NOMO-1 treated with dmso at 0.1 percent for 144 hours (cell line): ENCODE measurements around the gene PHYHIPL.

Experiments
- DNase-seq: peaks from one replicate; lab custom pipeline; 2025; ENCODE audit not compliant: unreplicated experiment; lab: John Stamatoyannopoulos, UW

Gene PHYHIPL

GRCh38 chr10:59176241-59177030, at the start of gene PHYHIPL:
PHYHIPL (plus strand) TSS chr10:59176643; CDS start chr10:59176854, 211 bp downstream.
- DNase-seq, result no peak

- DNase-seq, result no peak
Observed at GRCh38 chr10:59126991-59127390, 49.5 kb upstream of the PHYHIPL start.

- DNase-seq, result no peak
Observed at GRCh38 chr10:59127991-59128390, 48.5 kb upstream of the PHYHIPL start.

- no peak for DNase-seq
Observed at GRCh38 chr10:59129867-59130266, 46.6 kb upstream of the PHYHIPL start.

GRCh38 chr10:59131666-59132065, 44.8 kb upstream of the PHYHIPL start:
- no peak for DNase-seq

- no peak for DNase-seq
Observed at GRCh38 chr10:59133841-59134593, 42.4 kb upstream of the PHYHIPL start.

- DNase-seq, result no peak
Observed at GRCh38 chr10:59134785-59135184, 41.7 kb upstream of the PHYHIPL start.

GRCh38 chr10:59135275-59135674, 41.2 kb upstream of the PHYHIPL start:
- no peak for DNase-seq

GRCh38 chr10:59138052-59138451, 38.4 kb upstream of the PHYHIPL start:
- no peak for DNase-seq

- no peak for DNase-seq
Observed at GRCh38 chr10:59143544-59143943, 32.9 kb upstream of the PHYHIPL start.

- no peak for DNase-seq
Observed at GRCh38 chr10:59148701-59149100, 27.7 kb upstream of the PHYHIPL start.

- DNase-seq, result no peak
Observed at GRCh38 chr10:59155556-59155955, 20.9 kb upstream of the PHYHIPL start.

GRCh38 chr10:59167512-59167911, 8.9 kb upstream of the PHYHIPL start:
- DNase-seq, result no peak

- no peak for DNase-seq
Observed at GRCh38 chr10:59172567-59172966, 3.9 kb upstream of the PHYHIPL start.

GRCh38 chr10:59173414-59173813, 3.0 kb upstream of the PHYHIPL start:
- DNase-seq, result no peak

GRCh38 chr10:59175538-59176240, 754 bp upstream of the PHYHIPL start:
- no peak for DNase-seq

- DNase-seq, result no peak
Observed at GRCh38 chr10:59177031-59177797, 771 bp downstream of the PHYHIPL start.

- no peak for DNase-seq
Observed at GRCh38 chr10:59177836-59178235, 1.4 kb downstream of the PHYHIPL start.

- DNase-seq, result no peak
Observed at GRCh38 chr10:59179068-59179467, 2.6 kb downstream of the PHYHIPL start.

- no peak for DNase-seq
Observed at GRCh38 chr10:59180689-59181270, 4.3 kb downstream of the PHYHIPL start.

GRCh38 chr10:59181668-59182067, 5.2 kb downstream of the PHYHIPL start:
- DNase-seq, result no peak
